SIG-M5 treated with dmso at 0.1 percent for 504 hours (cell line): Measurements from ENCODE around the gene FAM3C.
A peak's percentile ranks its signal among the peaks of the same experiment; 100 is the strongest.
"Not testable (repeated sequence)": the region's sequence is repeated elsewhere in the genome, so short reads cannot be mapped to it uniquely, and the experiment has no call there.

Experiments used
- DNase-seq: peaks from one replicate; lab custom pipeline; 2025; ENCODE audit not compliant: unreplicated experiment; lab: John Stamatoyannopoulos, UW

Gene FAM3C

GRCh38 chr7:121331574-121331973, 64.5 kb downstream of the FAM3C start:
- no peak for DNase-seq

- DNase-seq = no peak
Observed at GRCh38 chr7:121331048-121331447, 65.1 kb downstream of the FAM3C start.

GRCh38 chr7:121330053-121330833, 65.9 kb downstream of the FAM3C start:
- no peak for DNase-seq

- no peak for DNase-seq
Observed at GRCh38 chr7:121329191-121330052, 66.7 kb downstream of the FAM3C start.

GRCh38 chr7:121328508-121329190, 67.5 kb downstream of the FAM3C start, which contains the start of gene WNT16:
WNT16 (plus strand) TSS chr7:121329000; CDS start chr7:121329293, 293 bp downstream.
- no peak for DNase-seq

GRCh38 chr7:121327671-121328070, 68.4 kb downstream of the FAM3C start:
- no peak for DNase-seq

- DNase-seq = no peak
Observed at GRCh38 chr7:121323515-121324302, 72.4 kb downstream of the FAM3C start.

- no peak for DNase-seq
Observed at GRCh38 chr7:121322460-121322859, 73.6 kb downstream of the FAM3C start.

- not testable (repeated sequence) for DNase-seq
Observed at GRCh38 chr7:121315170-121315569, 80.9 kb downstream of the FAM3C start.

GRCh38 chr7:121313793-121314676, 82.1 kb downstream of the FAM3C start:
- DNase-seq = no peak

- DNase-seq = no peak
Observed at GRCh38 chr7:121313220-121313792, 82.8 kb downstream of the FAM3C start.

GRCh38 chr7:121307021-121307574, 89.0 kb downstream of the FAM3C start:
- DNase-seq = no peak

- no peak for DNase-seq
Observed at GRCh38 chr7:121306565-121306964, 89.5 kb downstream of the FAM3C start.

- DNase-seq = no peak
Observed at GRCh38 chr7:121305109-121305508, 91.0 kb downstream of the FAM3C start.

- DNase-seq = no peak
Observed at GRCh38 chr7:121304102-121304658, 91.9 kb downstream of the FAM3C start.

- DNase-seq = no peak
Observed at GRCh38 chr7:121303422-121304101, 92.5 kb downstream of the FAM3C start.

GRCh38 chr7:121302214-121302745, 93.8 kb downstream of the FAM3C start:
- peak; percentile 15 for DNase-seq
